ENCODE results near the gene SLC9C1.

DNA sequence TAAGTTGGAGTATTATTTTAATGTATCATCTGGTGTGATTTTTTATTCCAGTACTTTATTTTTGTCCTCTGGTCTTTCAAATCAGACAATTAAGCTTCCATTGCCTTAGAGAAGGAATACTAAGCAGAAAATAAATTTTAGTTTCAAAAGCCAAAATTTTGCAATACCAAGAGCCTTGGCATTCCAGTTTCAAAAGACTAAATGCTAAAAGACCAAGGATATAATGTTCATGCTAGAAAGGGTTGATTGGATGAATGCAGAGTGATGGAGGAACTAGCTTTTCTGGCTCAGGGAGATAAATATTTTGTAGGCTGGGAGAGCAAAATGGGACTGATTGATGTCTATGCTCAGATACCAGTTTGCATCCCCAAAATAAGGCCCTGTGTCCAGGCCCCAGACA, 45.1 kb upstream of the SLC9C1 start:
- TF ChIP-seq RAD21 (IDR thresholded peaks at IDR 0.05; ENCODE audit: low read depth) (no peak), CREB1 (IDR thresholded peaks at IDR 0.05; ENCODE audit: low read depth) (no peak), EP300 (IDR thresholded peaks at IDR 0.05; ENCODE audit: borderline replicate concordance) (no peak), TAF1 (IDR thresholded peaks at IDR 0.05; ENCODE audit: low read depth) (no peak), CEBPB (IDR thresholded peaks at IDR 0.05) (no peak), TCF12 (IDR thresholded peaks at IDR 0.05; ENCODE audit: low read depth) (no peak), YY1 (IDR thresholded peaks at IDR 0.05; ENCODE audit: low read depth) (no peak), TEAD4 (IDR thresholded peaks at IDR 0.05) (no peak), ZBTB7A (IDR thresholded peaks at IDR 0.05; ENCODE audit: low read depth) (no peak)
- TF ChIP-seq, protein P1, sequence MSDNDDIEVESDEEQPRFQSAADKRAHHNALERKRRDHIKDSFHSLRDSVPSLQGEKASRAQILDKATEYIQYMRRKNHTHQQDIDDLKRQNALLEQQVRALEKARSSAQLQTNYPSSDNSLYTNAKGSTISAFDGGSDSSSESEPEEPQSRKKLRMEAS (IDR thresholded peaks at IDR 0.05): no peak
- TF ChIP-seq, protein P2, sequence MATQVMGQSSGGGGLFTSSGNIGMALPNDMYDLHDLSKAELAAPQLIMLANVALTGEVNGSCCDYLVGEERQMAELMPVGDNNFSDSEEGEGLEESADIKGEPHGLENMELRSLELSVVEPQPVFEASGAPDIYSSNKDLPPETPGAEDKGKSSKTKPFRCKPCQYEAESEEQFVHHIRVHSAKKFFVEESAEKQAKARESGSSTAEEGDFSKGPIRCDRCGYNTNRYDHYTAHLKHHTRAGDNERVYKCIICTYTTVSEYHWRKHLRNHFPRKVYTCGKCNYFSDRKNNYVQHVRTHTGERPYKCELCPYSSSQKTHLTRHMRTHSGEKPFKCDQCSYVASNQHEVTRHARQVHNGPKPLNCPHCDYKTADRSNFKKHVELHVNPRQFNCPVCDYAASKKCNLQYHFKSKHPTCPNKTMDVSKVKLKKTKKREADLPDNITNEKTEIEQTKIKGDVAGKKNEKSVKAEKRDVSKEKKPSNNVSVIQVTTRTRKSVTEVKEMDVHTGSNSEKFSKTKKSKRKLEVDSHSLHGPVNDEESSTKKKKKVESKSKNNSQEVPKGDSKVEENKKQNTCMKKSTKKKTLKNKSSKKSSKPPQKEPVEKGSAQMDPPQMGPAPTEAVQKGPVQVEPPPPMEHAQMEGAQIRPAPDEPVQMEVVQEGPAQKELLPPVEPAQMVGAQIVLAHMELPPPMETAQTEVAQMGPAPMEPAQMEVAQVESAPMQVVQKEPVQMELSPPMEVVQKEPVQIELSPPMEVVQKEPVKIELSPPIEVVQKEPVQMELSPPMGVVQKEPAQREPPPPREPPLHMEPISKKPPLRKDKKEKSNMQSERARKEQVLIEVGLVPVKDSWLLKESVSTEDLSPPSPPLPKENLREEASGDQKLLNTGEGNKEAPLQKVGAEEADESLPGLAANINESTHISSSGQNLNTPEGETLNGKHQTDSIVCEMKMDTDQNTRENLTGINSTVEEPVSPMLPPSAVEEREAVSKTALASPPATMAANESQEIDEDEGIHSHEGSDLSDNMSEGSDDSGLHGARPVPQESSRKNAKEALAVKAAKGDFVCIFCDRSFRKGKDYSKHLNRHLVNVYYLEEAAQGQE (IDR thresholded peaks at IDR 0.05; ENCODE audit: low read depth): no peak

Measured in Ishikawa (cell line).